Uterus (tissue), 2 donors: ENCODE results near the gene GAD1.

Experiments used
- CTCF ChIP-seq, 4 experiments: fragments of 200-600 bp in 2 of 4; fragments of 450-650 bp in 2 of 4; sonication (generic) in 2 of 4; IDR thresholded peaks; one replicate each; pipeline ENCODE4 v1.5.1; 2016 to 2019; ENCODE audit warnings: antibody characterized with exemption in 4 of 4, mild to moderate bottlenecking in 2 of 4, moderate library complexity in 1 of 4
- POLR2A ChIP-seq, 2 donors: fragments of 450-650 bp; IDR thresholded peaks; one replicate each; pipeline ENCODE4 v1.6.1; 2016; ENCODE audit warnings: antibody characterized with exemption in 2 of 2, mild to moderate bottlenecking in 1 of 2, moderate library complexity in 1 of 2

- no peak for TF ChIP-seq CTCF (IDR thresholded peaks at IDR 0.05)
- TF ChIP-seq POLR2A (IDR thresholded peaks at IDR 0.05) = no peak
Observed at GRCh38 chr2:170828533-170828916, 11.8 kb downstream of the GAD1 start.
